Tibial nerve (tissue), 4 donors: Measurements from ENCODE around the gene THEMIS2. TPM values are rescaled to one million over a fixed set of nuclear protein-coding genes. Genes with fewer than 3 reads are reported as not detected.
"Not testable (repeated sequence)": the region's sequence is repeated elsewhere in the genome, so short reads cannot be mapped to it uniquely, and the experiment has no call there.

ENCODE experiments used
- DNase-seq, 2 donors: peaks; one replicate each; pipeline ENCODE4 v3.0.0-alpha.2; 2019; ENCODE audit warnings: low spot score in 2 of 2
- H3K27ac ChIP-seq, 4 donors: fragments of 200-600 bp; sonication (generic) in 3 of 4; one replicate each; pipeline ENCODE4 v1.5.1; 2017 to 2019; ENCODE audit warnings: mild to moderate bottlenecking in 1 of 4
- H3K27me3 ChIP-seq, 2 donors: fragments of 200-600 bp; sonication (generic) in 1 of 2; one replicate each; pipeline versions ENCODE4 v1.5.1 to v1.6.0; 2017 to 2019
- H3K36me3 ChIP-seq, 3 donors: fragments of 200-600 bp; sonication (generic); one replicate each; pipeline ENCODE4 v1.5.1; 2018 to 2019
- H3K4me1 ChIP-seq, 4 donors: fragments of 200-600 bp; sonication (generic) in 3 of 4; one replicate each; pipeline ENCODE4 v1.5.1; 2017 to 2019
- H3K4me3 ChIP-seq, 4 donors: fragments of 200-600 bp; sonication (generic) in 3 of 4; one replicate each; pipeline ENCODE4 v1.5.1; 2017 to 2019; ENCODE audit warnings: mild to moderate bottlenecking in 1 of 4, moderate library complexity in 1 of 4
- H3K9me3 ChIP-seq, 4 donors: fragments of 200-600 bp; sonication (generic) in 3 of 4; one replicate each; pipeline ENCODE4 v1.5.1; 2017 to 2019
- EP300 ChIP-seq, 2 donors: sonication (generic); formaldehyde crosslinking; IDR thresholded peaks; one replicate each; pipeline ENCODE4 v1.6.1; 2017; ENCODE audit warnings: antibody characterized with exemption in 2 of 2, mild to moderate bottlenecking in 1 of 2
- POLR2A ChIP-seq, 2 donors: fragments of 450-650 bp; IDR thresholded peaks; one replicate each; pipeline ENCODE4 v1.6.1; 2017; ENCODE audit warnings: antibody characterized with exemption in 2 of 2, mild to moderate bottlenecking in 2 of 2, moderate library complexity in 2 of 2
- WGBS, 2 donors: methylation state at CpG; one replicate each; pipeline ENCODE4 v1.1.5; 2018; 5-methylcytosine and 5-hydroxymethylcytosine counted together
- total RNA-seq, 4 donors: library from RNA; depleted of rRNA; stranded (reverse); fragments of >200 nt; gene quantifications; one replicate each; pipeline ENCODE4 v1.1.0, GENCODE V29; 2016
- TF ChIP-seq, protein P1 (sequence below), 5 experiments: fragments of 200-600 bp in 3 of 5; fragments of 450-650 bp in 2 of 5; sonication (generic) in 3 of 5; IDR thresholded peaks; one replicate each; pipeline ENCODE4 v1.5.1; 2016 to 2019; ENCODE audit warnings: antibody characterized with exemption in 5 of 5, mild to moderate bottlenecking in 3 of 5, moderate library complexity in 2 of 5

Gene THEMIS2
- total RNA-seq: 10 to 100 TPM; 13.2 to 50.7 (median 23.7) TPM

DNA sequence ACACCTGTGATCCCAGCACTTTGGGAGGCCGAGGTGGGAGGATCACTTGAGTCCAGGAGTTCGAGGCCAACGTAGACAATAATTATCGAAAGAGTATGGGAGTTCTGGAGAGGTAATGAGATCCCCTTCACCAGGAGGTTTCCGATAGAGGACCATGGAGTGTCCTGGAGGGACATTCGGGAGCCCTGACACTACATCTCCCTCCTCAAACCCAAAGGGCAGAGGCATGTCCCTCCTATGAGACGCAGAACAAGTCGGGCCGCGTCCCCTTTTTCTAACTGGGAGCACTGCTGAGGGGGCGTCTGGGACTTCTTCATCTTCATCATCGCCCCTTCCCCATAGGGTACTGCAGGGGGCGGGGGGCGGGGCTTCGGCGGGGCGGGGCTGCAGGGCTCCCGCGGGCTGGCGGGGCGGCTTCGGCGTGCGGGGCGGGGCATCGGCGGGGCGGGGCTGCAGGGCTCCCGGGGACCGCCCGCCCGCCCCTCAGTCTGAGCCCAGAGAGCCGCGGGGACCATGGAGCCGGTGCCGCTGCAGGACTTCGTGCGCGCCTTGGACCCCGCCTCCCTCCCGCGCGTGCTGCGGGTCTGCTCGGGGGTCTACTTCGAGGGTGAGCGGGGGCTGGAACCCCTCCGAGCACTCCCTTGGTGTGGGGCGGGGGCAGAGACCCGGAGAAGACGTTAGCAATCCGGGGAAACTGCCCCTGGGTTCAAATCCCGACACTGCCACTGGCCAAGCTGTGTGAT, at the start of gene THEMIS2:
Gene THEMIS2 (plus strand): TSS at position 486 of the 743 bp plus-strand sequence. CDS start 28 bp downstream, at position 514.
- WGBS, 2 donors: 11 to 36% methylated on average over 11 to 36 of the region's 53 CpGs
- DNase-seq: no peak
- H3K4me1 ChIP-seq: peaks cover 0 to 20% (median 9%) of the 10 kb centered on the region in 4 donors
- TF ChIP-seq, protein P1, sequence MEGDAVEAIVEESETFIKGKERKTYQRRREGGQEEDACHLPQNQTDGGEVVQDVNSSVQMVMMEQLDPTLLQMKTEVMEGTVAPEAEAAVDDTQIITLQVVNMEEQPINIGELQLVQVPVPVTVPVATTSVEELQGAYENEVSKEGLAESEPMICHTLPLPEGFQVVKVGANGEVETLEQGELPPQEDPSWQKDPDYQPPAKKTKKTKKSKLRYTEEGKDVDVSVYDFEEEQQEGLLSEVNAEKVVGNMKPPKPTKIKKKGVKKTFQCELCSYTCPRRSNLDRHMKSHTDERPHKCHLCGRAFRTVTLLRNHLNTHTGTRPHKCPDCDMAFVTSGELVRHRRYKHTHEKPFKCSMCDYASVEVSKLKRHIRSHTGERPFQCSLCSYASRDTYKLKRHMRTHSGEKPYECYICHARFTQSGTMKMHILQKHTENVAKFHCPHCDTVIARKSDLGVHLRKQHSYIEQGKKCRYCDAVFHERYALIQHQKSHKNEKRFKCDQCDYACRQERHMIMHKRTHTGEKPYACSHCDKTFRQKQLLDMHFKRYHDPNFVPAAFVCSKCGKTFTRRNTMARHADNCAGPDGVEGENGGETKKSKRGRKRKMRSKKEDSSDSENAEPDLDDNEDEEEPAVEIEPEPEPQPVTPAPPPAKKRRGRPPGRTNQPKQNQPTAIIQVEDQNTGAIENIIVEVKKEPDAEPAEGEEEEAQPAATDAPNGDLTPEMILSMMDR (IDR thresholded peaks at IDR 0.05): no peak
- TF ChIP-seq EP300 (IDR thresholded peaks at IDR 0.05): peak in 1 of 2 donors; percentile 34
- peak in 1 of 2 donors; percentile 48 for TF ChIP-seq POLR2A (IDR thresholded peaks at IDR 0.05)
- peak within 1 kb of the TSS; percentile 31 to 81 (median 80) for H3K27ac ChIP-seq
- peaks cover 0 to 12% of the 10 kb centered on the region in 2 donors for H3K27me3 ChIP-seq
- H3K4me3 ChIP-seq: peak within 1 kb of the TSS; percentile 35 to 71 (median 62)
- no peaks in the 10 kb centered on the region for H3K36me3 ChIP-seq
- no peaks in the 10 kb centered on the region for H3K9me3 ChIP-seq

DNA sequence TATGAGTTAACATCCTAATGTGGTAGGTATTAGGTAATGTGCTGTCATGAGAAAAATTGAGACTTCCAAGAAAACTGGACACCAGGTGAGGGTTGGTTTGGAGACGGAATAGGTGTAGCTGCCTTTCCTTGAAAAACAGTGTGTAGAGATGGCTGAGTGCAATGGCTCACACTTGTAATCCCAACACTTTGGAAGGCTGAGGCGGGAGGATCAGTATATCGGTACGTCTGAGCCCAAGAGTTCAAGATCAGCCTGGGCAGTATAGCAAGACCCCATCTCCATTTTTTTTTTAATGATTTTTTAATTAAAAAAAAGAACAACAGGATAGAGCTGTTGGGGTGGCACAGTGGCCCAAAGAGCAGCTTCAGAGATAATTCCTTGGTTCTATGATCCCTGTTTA, 48.6 kb upstream of the THEMIS2 start:
- TF ChIP-seq POLR2A (IDR thresholded peaks at IDR 0.05): no peak
- TF ChIP-seq, protein P1 (IDR thresholded peaks at IDR 0.05): no peak
- TF ChIP-seq EP300 (IDR thresholded peaks at IDR 0.05): no peak
- Histone ChIP-seq H3K4me1 (no peaks in the 10 kb centered on the region), H3K27me3 (no peaks in the 10 kb centered on the region), H3K27ac (no peak overlapping the region), H3K36me3 (peaks cover 6 to 60% (median 11%) of the 10 kb centered on the region in 3 donors), H3K4me3 (no peak overlapping the region), H3K9me3 (no peaks in the 10 kb centered on the region)
- 94 to 96% methylated on average over 4 of the region's 4 CpGs for WGBS, 2 donors
- no peak for DNase-seq

DNA sequence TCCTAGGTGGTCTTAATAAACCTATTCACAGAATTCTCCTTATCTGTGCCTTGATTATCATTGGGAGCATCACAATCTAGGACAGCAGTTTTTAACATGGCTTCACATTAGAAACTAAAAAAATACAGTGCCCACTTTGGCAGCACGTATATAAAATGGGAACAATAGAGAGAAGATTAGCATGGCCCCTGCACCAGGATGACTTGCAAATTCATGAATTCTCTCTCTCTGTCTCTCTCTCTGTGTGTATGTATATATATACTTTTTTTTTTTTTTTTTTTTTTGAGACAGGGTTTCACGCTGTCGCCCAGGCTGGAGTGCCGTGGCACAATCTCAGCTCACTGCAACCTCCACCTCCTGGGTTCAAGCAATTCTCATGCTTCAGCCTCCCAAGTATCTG, 47.9 kb upstream of the THEMIS2 start:
- Histone ChIP-seq H3K9me3 (no peaks in the 10 kb centered on the region), H3K36me3 (peaks cover 6 to 54% (median 6%) of the 10 kb centered on the region in 3 donors)
- 93 to 94% methylated on average over 4 of the region's 4 CpGs for WGBS, 2 donors

DNA sequence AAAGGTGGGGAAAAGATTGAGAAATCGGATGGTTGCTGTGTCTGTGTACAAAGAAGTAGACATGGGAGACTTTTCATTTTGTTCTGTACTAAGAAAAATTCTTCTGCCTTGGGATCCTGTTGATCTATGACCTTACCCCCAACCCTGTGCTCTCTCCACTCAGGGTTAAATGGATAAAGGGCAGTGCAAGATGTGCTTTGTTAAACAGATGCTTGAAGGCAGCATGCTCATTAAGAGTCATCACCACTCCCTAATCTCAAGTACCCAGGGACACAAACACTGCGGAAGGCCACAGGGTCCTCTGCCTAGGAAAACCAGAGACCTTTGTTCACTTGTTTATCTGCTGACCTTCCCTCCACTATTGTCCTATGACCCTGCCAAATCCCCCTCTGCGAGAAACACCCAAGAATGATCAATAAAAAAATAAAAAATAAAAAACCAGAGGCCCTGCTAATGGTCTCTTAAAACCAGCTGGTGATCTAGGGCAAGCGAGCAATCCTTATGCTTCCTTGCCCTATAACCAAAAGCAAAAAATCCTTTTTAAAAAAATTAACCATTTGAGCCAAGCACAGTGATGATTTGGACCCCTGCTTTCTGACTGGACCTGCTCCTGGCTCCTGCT, 42.9 kb upstream of the THEMIS2 start:
- H3K4me3 ChIP-seq: peak overlapping the region in 1 of 4 donors; percentile 78

More for the DNA sequence above, 47.9 kb upstream of the THEMIS2 start:
- H3K4me3 ChIP-seq: no peak overlapping the region
- H3K27me3 ChIP-seq: no peaks in the 10 kb centered on the region
- H3K4me1 ChIP-seq: no peaks in the 10 kb centered on the region
- no peak overlapping the region for H3K27ac ChIP-seq
- TF ChIP-seq POLR2A (IDR thresholded peaks at IDR 0.05) (no peak), EP300 (IDR thresholded peaks at IDR 0.05) (no peak)
- TF ChIP-seq, protein P1 (IDR thresholded peaks at IDR 0.05): no peak
- no peak for DNase-seq

DNA sequence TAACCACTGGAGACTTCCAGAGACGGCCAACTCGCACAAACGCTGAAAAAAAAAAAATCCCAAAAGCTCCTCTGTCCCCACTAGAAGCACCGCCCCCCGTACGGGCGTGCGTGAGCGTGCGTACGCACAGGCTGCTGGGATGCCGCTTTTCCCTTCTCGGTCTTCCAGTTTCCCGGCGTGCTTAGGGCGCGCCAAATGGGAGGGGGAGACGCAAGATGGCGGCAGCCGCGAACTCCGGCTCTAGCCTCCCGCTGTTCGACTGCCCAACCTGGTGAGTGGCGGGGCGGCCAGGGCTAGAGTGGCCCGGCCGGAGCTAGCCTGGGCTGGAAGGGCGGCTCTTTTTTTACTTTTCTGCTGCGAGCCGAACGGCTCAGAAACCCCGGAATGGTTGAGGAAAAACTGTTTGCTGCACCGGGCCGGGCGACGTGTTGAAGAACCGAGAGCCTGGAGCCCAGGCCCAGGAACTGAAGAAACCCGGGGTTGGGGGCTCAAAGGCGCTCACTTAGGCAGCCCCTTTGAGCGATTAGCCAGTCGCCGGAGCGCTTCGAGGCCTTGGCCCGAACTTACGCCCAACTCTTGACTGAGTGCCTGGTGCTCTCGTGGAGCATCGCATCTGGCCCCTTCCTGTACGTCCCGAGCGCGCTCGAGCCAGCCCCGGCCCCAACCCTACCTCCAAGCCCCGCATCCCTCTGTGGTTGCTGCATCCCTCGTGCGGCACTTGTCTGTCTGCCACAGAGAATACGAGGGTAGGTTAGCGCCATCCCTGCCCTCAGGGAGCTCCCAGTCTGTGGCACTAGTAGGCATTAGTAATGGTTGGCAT, 41.5 kb upstream of the THEMIS2 start, which contains the start of gene PPP1R8:
Gene PPP1R8 (plus strand): TSS at position 162 of the 820 bp plus-strand sequence. CDS start 54 bp downstream, at position 216.
- TF ChIP-seq POLR2A (IDR thresholded peaks at IDR 0.05) (peak; percentile 56 to 80), EP300 (IDR thresholded peaks at IDR 0.05) (peak; percentile 87 to 97)
- TF ChIP-seq, protein P1 (IDR thresholded peaks at IDR 0.05): peak in 1 of 5 experiments; percentile 32
- peak; percentile 82 to 84 for DNase-seq
- Histone ChIP-seq H3K36me3 (peaks cover 0 to 23% (median 0%) of the 10 kb centered on the region in 3 donors), H3K9me3 (no peaks in the 10 kb centered on the region), H3K27me3 (no peaks in the 10 kb centered on the region), H3K4me1 (peaks cover 0 to 35% (median 12%) of the 10 kb centered on the region in 4 donors), H3K27ac (peak within 1 kb of the TSS; percentile 71 to 96 (median 90)), H3K4me3 (peak within 1 kb of the TSS; percentile 46 to 93 (median 82))
- 0% methylated on average over 42 to 56 of the region's 60 CpGs for WGBS, 2 donors

More for the DNA sequence above, 42.9 kb upstream of the THEMIS2 start:
- H3K4me1 ChIP-seq: peaks cover 0 to 35% (median 12%) of the 10 kb centered on the region in 4 donors
- DNase-seq, H3K9me3 ChIP-seq, H3K27me3 ChIP-seq: not testable (repeated sequence)
- 72 to 78% methylated on average over 4 of the region's 4 CpGs for WGBS, 2 donors
- peak overlapping the region in 3 of 4 donors; percentile 88 to 96 (median 93) for H3K27ac ChIP-seq
- peaks cover 0 to 26% (median 0%) of the 10 kb centered on the region in 3 donors for H3K36me3 ChIP-seq
